Transverse colon (tissue), 4 donors: ENCODE data around the gene FBXO31. TPM values are rescaled to one million over a fixed set of nuclear protein-coding genes. Genes with fewer than 3 reads are reported as not detected.

ENCODE experiments used
- DNase-seq: peaks from one replicate; pipeline ENCODE4 v3.0.0-alpha.2; 2019
- H3K27ac ChIP-seq, 4 donors: fragments of 200-600 bp; sonication (generic); 2 replicates each; pipeline ENCODE4 v1.5.1; 2016 to 2018; ENCODE audit warnings: inconsistent platforms in 4 of 4
- H3K27me3 ChIP-seq: fragments of 200-600 bp; sonication (generic); 2 replicates; pipeline ENCODE4 v1.5.1; 2017; ENCODE audit warnings: inconsistent platforms
- H3K36me3 ChIP-seq, 4 donors: fragments of 200-600 bp; sonication (generic); 2 replicates each; pipeline ENCODE4 v1.5.1; 2017 to 2019; ENCODE audit warnings: inconsistent platforms in 4 of 4
- H3K4me1 ChIP-seq, 4 donors: fragments of 200-600 bp; sonication (generic); 2 replicates each; pipeline ENCODE4 v1.5.1; 2017 to 2020; ENCODE audit warnings: inconsistent platforms in 4 of 4
- H3K4me3 ChIP-seq, 4 donors: fragments of 200-600 bp; sonication (generic); 1 replicate in 1 of 4; 2 replicates in 3 of 4; pipeline versions ENCODE4 v1.5.1 to v1.6.1; 2017 to 2019; ENCODE audit warnings: inconsistent platforms in 4 of 4
- H3K9me3 ChIP-seq, 2 donors: fragments of 200-600 bp; sonication (generic); 2 replicates each; pipeline ENCODE4 v1.5.1; 2017 to 2019; ENCODE audit warnings: inconsistent platforms in 2 of 2
- CTCF ChIP-seq, 5 experiments: fragments of 200-600 bp in 3 of 5; fragments of 450-650 bp in 2 of 5; sonication (generic) in 3 of 5; IDR thresholded peaks; 1 replicate in 2 of 5; 2 replicates in 3 of 5; pipeline ENCODE4 v1.5.1; 2016 to 2017; ENCODE audit warnings: antibody characterized with exemption in 5 of 5, inconsistent platforms in 3 of 5, mild to moderate bottlenecking in 2 of 5, moderate library complexity in 1 of 5
- EP300 ChIP-seq: sonication (generic); formaldehyde crosslinking; IDR thresholded peaks from one replicate; pipeline ENCODE4 v1.6.1; 2017; ENCODE audit warnings: antibody characterized with exemption, low read depth
- POLR2A ChIP-seq: fragments of 450-650 bp; IDR thresholded peaks from one replicate; pipeline ENCODE4 v1.6.1; 2016; ENCODE audit warnings: antibody characterized with exemption, mild to moderate bottlenecking, moderate library complexity
- POLR2AphosphoS5 ChIP-seq, 3 donors: sonication (generic); formaldehyde crosslinking; IDR thresholded peaks; one replicate each; pipeline ENCODE4 v1.6.1; 2016; ENCODE audit warnings: antibody characterized with exemption in 3 of 3
- WGBS, 2 donors: methylation state at CpG; one replicate each; pipeline ENCODE4 v1.1.5; 2018; ENCODE audit warnings: low coverage in 1 of 2; 5-methylcytosine and 5-hydroxymethylcytosine counted together
- in situ Hi-C, 4 donors: fragments of 200-750 bp; cut with MboI; loops; one replicate each; pipeline versions ENCODE4 v1.15.0 to v1.15.1; 2017; ENCODE audit warnings: low sequenced_read_pairs in 3 of 4, low pct_ligation_motif_present in 1 of 4, low pct_unique_long_range_greater_than_20kb in 1 of 4
- intact Hi-C: fragments of 100-400 bp; cut with DNase I; formaldehyde crosslinking; loops from one replicate; pipeline ENCODE4 v1.15.1; 2023; ENCODE audit warnings: low total_unique reads
- total RNA-seq, 4 donors: library from RNA; depleted of rRNA; stranded (reverse); fragments of >200 nt; gene quantifications; one replicate each; pipeline ENCODE4 v1.1.0, GENCODE V29; 2016

FBXO31 gene
- total RNA-seq, 4 donors from 2014 or later = 83.6 to 403 (median 224) TPM

- H3K9me3 ChIP-seq = no peaks in the 10 kb centered on the region
- peaks cover 0 to 9% (median 4%) of the 10 kb centered on the region in 4 donors for H3K4me1 ChIP-seq
- DNase-seq = no peak
- in situ Hi-C loops (no loop called here), intact Hi-C loops (no loop called here)
- H3K27me3 ChIP-seq = no peaks in the 10 kb centered on the region
- no peak overlapping the region for H3K27ac ChIP-seq
- H3K36me3 ChIP-seq = peaks cover 0 to 4% (median 0%) of the 10 kb centered on the region in 4 donors
- H3K4me3 ChIP-seq = no peak overlapping the region
- 64 to 79% methylated on average over 6 to 23 of the region's 23 CpGs for WGBS, 2 donors
- TF ChIP-seq POLR2A (no peak), EP300 (no peak)
Observed at GRCh38 chr16:87350681-87351319, 32.8 kb downstream of the FBXO31 start.

- in situ Hi-C loops (no loop called here), intact Hi-C loops (no loop called here)
- Histone ChIP-seq H3K36me3 (peaks cover 0 to 4% (median 0%) of the 10 kb centered on the region in 4 donors), H3K9me3 (no peaks in the 10 kb centered on the region), H3K27ac (no peak overlapping the region), H3K4me3 (no peak overlapping the region), H3K27me3 (no peaks in the 10 kb centered on the region), H3K4me1 (peaks cover 6 to 17% (median 10%) of the 10 kb centered on the region in 4 donors)
- DNase-seq = no peak
- WGBS, 2 donors = 73 to 92% methylated on average over 3 to 8 of the region's 8 CpGs
- TF ChIP-seq POLR2A (no peak), CTCF (IDR thresholded peaks at IDR 0.05) (no peak), EP300 (no peak), POLR2AphosphoS5 (IDR thresholded peaks at IDR 0.05) (no peak)
Observed at GRCh38 chr16:87350031-87350430, 33.5 kb downstream of the FBXO31 start.

GRCh38 chr16:87348616-87349157 is 34.9 kb downstream of the FBXO31 start:
- no peak overlapping the region for H3K4me3 ChIP-seq

GRCh38 chr16:87347932-87348615 is 35.5 kb downstream of the FBXO31 start:
- Histone ChIP-seq H3K9me3 (no peaks in the 10 kb centered on the region), H3K4me3 (no peak overlapping the region), H3K27ac (no peak overlapping the region), H3K4me1 (peaks cover 9 to 21% (median 15%) of the 10 kb centered on the region in 4 donors), H3K36me3 (peaks cover 0 to 5% (median 4%) of the 10 kb centered on the region in 4 donors), H3K27me3 (no peaks in the 10 kb centered on the region)
- intact Hi-C loops = no loop called here
- in situ Hi-C loops = no loop called here
- WGBS, 2 donors = 98% methylated on average over 13 of the region's 13 CpGs; no CpG with 5 or more reads in 1 of the 2 donors
- DNase-seq = no peak
- TF ChIP-seq CTCF (IDR thresholded peaks at IDR 0.05) (no peak), POLR2AphosphoS5 (IDR thresholded peaks at IDR 0.05) (no peak), EP300 (no peak), POLR2A (no peak)

More at GRCh38 chr16:87348616-87349157, 34.9 kb downstream of the FBXO31 start:
- whole genome bisulfite sequencing, 2 donors = 98% methylated on average over 12 of the region's 13 CpGs; no CpG with 5 or more reads in 1 of the 2 donors
- peaks cover 0 to 4% (median 0%) of the 10 kb centered on the region in 4 donors for H3K36me3 ChIP-seq
- no peaks in the 10 kb centered on the region for H3K9me3 ChIP-seq
- H3K27me3 ChIP-seq = no peaks in the 10 kb centered on the region
- in situ Hi-C loops = no loop called here
- H3K4me1 ChIP-seq = peaks cover 9 to 21% (median 15%) of the 10 kb centered on the region in 4 donors
- no peak for DNase-seq
- H3K27ac ChIP-seq = no peak overlapping the region
- intact Hi-C loops = no loop called here
- TF ChIP-seq POLR2A (no peak), POLR2AphosphoS5 (IDR thresholded peaks at IDR 0.05) (no peak), CTCF (IDR thresholded peaks at IDR 0.05) (no peak), EP300 (no peak)
